Skeletal muscle tissue (tissue), 4 donors: ENCODE data around the gene PRAMEF15. TPM values are rescaled to one million over a fixed set of nuclear protein-coding genes. Genes with fewer than 3 reads are reported as not detected.
"Not testable (repeated sequence)": the region's sequence is repeated elsewhere in the genome, so short reads cannot be mapped to it uniquely, and the experiment has no call there.

Experiments used
- H3K27ac ChIP-seq: one replicate; pipeline ENCODE4 v1.7.0; 2013; ENCODE audit warnings: mild to moderate bottlenecking, low read depth, low read length, inconsistent platforms
- H3K27me3 ChIP-seq, 3 donors: one replicate each; pipeline ENCODE4 v1.7.0; 2013; ENCODE audit warnings: low read length in 3 of 3; ENCODE audit not compliant: control insufficient read depth in 3 of 3, insufficient read depth in 3 of 3
- H3K36me3 ChIP-seq, 3 donors: one replicate each; pipeline ENCODE4 v1.7.0; 2013; ENCODE audit warnings: low read length in 3 of 3; ENCODE audit not compliant: control insufficient read depth in 3 of 3, insufficient read depth in 3 of 3
- H3K4me1 ChIP-seq, 3 donors: one replicate each; pipeline ENCODE4 v1.7.0; 2013; ENCODE audit warnings: low read length in 3 of 3, mild to moderate bottlenecking in 3 of 3; ENCODE audit not compliant: control insufficient read depth in 3 of 3, insufficient read depth in 3 of 3
- H3K4me3 ChIP-seq, 3 donors: one replicate each; pipeline ENCODE4 v1.7.0; 2013; ENCODE audit warnings: low read length in 3 of 3
- H3K9ac ChIP-seq, 3 donors: one replicate each; pipeline ENCODE4 v1.7.0; 2013; ENCODE audit warnings: low read length in 3 of 3, mild to moderate bottlenecking in 3 of 3, moderate library complexity in 2 of 3, low read depth in 1 of 3
- H3K9me3 ChIP-seq, 3 donors: one replicate each; pipeline ENCODE4 v1.7.0; 2013; ENCODE audit warnings: low read length in 3 of 3; ENCODE audit not compliant: control insufficient read depth in 3 of 3
- total RNA-seq: library from RNA; depleted of rRNA; stranded (reverse); fragments of >200 nt; gene quantifications from one replicate; pipeline ENCODE4 v1.2.3, GENCODE V29; 2014
- donor health status: Osteomylitis.

PRAMEF15 gene
- not detected for total RNA-seq

DNA sequence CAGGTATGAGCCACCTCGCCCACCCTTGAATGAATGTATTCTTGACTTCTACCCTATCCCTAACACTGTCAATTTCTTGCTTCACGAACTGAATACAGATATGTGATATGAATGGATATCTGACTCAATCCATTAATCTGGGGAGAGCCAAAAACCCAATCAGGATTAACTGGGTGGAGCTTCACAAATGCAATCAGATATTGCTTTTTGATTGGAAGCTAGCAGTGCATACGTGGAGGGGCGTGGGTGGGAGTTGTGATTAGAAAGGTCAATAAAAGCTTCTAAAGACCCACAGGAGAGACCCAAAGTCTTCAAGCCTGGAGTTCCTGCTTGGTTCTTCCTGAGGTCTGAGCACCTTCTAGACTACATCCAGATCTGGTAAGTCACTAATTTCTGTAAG is at the start of gene PRAMEF15:
Gene PRAMEF15 (plus strand): TSS at position 301 of the 400 bp plus-strand sequence. CDS start 2,827 bp downstream, outside the sequence.
- H3K4me1 ChIP-seq, H3K9me3 ChIP-seq, H3K9ac ChIP-seq, H3K27me3 ChIP-seq, H3K4me3 ChIP-seq, H3K27ac ChIP-seq, H3K36me3 ChIP-seq: not testable (repeated sequence)

DNA sequence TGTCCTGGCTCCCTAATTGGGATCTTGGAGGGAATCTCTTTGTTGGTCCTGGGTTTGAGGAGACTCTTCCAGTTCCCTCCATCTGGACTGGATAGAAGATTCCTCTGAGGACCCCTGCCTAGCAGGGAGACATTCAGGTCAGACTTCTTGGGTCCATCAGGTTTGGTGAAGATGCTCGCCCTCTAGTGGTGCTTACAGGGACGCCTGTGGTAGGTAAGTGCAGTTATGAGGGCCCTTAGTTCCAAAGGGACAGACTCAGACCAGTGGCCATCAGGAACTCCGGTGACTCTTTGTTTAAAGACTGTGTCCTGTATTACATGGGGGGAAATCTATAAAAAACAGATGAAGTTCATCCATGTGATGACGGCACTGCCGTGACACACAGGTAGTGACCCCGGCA is 38.4 kb upstream of the PRAMEF15 start:
- H3K9ac ChIP-seq, H3K4me1 ChIP-seq, H3K36me3 ChIP-seq, H3K27me3 ChIP-seq, H3K4me3 ChIP-seq, H3K27ac ChIP-seq, H3K9me3 ChIP-seq: not testable (repeated sequence)

DNA sequence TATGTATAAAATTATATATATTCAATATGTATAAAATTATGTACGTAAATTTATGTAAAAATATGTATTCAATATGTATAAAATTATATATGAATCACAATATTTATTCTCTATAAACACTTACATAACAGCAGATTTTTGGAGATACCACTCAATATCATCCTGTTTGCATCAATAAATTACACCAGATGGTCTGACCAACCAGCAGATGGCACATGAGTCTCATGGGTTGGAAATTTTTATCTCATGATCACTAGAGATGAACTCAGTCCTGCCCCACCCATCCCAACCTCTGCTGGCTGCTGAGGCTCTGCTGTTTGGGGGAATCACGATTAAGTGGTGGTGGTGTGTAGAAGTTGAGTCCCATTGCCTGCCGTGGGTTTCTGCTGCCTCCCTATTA is 35.8 kb upstream of the PRAMEF15 start:
- not testable (repeated sequence) for H3K9me3 ChIP-seq, H3K27me3 ChIP-seq, H3K9ac ChIP-seq, H3K4me3 ChIP-seq, H3K36me3 ChIP-seq, H3K4me1 ChIP-seq, H3K27ac ChIP-seq

DNA sequence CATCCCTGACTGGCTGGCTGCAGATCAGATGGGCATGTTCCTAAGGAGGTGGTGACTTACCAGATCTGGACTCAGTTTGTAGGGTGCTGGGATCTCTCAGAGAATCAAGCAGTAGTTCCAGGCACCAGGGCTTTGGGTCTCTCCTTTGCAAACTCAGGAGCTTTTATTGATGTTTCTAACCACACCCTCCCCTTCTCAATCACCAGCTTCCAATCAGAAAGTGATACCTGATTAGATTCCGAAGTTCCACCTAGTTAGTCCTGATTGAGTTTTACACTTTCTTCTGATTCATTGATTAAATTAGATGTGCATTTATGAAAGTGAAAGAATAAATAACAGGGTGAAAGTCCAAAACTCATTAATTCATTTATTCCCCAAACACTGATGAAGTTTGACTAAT is 30.3 kb upstream of the PRAMEF15 start, which contains the start of gene PRAMEF8:
Gene PRAMEF8 (minus strand): TSS at position 101 of the 400 bp plus-strand sequence. CDS start 1,046 bp downstream, outside the sequence.
- H3K27me3 ChIP-seq, H3K9me3 ChIP-seq, H3K9ac ChIP-seq, H3K4me3 ChIP-seq, H3K4me1 ChIP-seq, H3K27ac ChIP-seq, H3K36me3 ChIP-seq: not testable (repeated sequence)

DNA sequence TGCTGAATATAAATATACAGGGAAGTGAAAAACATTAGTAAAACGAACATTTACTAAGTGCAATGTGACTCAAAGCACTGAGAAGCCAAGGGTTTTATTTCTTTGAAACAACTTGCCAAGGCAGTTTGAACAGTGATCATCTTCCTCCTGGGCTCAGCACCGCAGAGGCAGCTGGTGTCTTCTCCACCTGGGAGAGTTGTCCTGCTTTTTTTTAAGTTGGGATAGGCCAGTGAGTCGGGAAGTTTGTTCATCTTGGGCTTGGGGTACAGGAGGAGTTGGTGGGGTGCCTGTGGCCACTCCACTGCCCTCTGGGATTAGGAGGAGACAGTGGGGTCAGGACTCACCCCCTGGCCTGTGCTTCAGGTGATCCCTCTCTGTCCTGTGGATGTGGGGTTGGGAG is 26.4 kb upstream of the PRAMEF15 start:
- not testable (repeated sequence) for H3K27me3 ChIP-seq, H3K9me3 ChIP-seq, H3K4me1 ChIP-seq, H3K27ac ChIP-seq, H3K36me3 ChIP-seq, H3K9ac ChIP-seq, H3K4me3 ChIP-seq

DNA sequence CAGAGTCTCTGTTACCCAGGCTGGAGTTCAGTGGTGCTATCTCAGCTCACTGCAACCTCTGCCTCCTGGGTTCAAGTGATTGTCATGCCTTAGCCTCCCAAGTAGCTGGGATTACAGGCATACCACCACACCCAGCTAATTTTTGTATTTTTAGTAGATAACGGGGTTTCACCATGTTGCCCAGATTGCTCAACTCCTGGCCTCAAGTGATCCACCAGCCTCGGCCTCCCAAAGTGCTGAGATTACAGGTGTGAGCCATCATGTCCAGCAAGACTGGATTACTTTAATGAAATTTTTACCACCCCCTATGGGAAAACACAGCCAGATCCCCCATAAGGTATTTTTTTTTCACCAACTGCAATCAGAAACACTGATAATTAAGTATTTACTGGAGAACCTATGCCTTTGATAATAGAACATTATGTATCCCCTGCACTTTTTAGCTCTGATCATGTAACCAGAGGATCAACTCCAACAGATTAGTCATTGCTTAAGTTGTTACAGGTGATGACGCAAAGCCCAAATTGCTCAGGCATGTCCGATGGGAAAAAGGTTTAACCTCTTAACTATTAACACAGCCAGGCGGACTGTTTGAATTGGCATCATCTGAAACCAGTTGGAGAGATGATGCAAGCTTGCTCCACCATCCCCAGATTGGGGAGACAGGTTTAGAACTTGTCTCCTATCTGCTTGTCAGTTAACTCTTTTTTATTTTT is 18.0 kb upstream of the PRAMEF15 start:
- not testable (repeated sequence) for H3K9me3 ChIP-seq, H3K9ac ChIP-seq, H3K4me1 ChIP-seq, H3K36me3 ChIP-seq, H3K27ac ChIP-seq, H3K27me3 ChIP-seq, H3K4me3 ChIP-seq

DNA sequence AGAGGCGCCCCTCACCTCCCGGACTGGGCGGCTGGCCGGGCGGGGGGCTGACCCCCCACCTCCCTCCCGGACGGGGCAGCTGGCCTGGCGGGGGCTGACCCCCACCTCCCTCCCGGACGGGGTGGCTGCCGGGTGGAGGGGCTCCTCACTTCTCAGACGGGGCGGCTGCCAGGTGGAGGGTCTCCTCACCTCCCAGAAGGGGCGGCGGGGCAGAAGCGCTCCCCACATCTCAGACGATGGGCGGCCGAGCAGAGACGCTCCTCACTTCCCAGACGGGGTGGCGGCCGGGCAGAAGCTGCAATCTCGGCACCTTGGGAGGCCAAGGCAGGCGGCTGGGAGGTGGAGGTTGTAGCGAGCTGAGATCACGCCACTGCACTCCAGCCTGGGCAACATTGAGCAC is 16.7 kb upstream of the PRAMEF15 start:
- H3K4me3 ChIP-seq, H3K36me3 ChIP-seq, H3K4me1 ChIP-seq, H3K9me3 ChIP-seq, H3K9ac ChIP-seq, H3K27me3 ChIP-seq, H3K27ac ChIP-seq: not testable (repeated sequence)

DNA sequence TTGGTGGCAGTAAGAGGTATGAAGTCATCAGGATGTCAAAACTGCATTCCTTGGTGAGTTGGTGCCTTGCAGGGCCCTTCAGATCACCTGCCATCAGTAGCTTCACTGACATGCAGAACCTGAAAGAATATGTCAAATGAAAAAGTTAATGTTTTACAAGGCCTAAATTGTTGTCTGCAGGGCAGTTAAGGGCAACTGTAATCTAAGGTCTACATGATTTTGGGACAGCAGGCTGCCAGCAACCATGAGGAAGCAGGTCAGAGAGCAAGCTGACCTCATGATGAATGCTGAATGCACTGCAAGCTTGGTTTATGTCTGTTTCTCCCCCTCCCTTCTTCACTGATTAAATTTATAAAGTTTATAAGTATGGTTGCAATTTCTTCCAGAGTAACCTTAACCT is 13.2 kb upstream of the PRAMEF15 start:
- not testable (repeated sequence) for H3K4me3 ChIP-seq, H3K9ac ChIP-seq, H3K27me3 ChIP-seq, H3K9me3 ChIP-seq, H3K4me1 ChIP-seq, H3K27ac ChIP-seq, H3K36me3 ChIP-seq

DNA sequence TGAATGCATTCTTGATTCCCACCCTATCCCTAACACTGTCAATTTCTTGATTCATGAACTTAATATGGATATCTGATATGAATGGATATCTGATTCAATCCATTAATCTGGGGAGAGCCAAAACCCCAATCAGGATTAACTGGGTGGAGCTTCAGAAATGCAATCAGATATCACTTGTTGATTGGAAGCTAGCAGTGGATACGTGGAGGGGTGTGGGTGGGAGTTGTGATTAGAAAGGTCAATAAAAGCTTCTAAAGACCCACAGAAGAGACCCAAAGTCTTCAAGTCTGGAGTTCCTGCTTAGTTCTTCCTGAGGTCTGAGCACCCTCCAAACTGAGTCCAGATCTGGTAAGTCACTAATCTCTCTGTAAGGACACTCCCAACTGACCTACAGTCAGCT is 12.1 kb upstream of the PRAMEF15 start, which contains the start of gene PRAMEF33:
Gene PRAMEF33 (plus strand): TSS at position 301 of the 400 bp plus-strand sequence. CDS start 2,416 bp downstream, outside the sequence.
- not testable (repeated sequence) for H3K27me3 ChIP-seq, H3K9me3 ChIP-seq, H3K4me3 ChIP-seq, H3K4me1 ChIP-seq, H3K9ac ChIP-seq, H3K36me3 ChIP-seq, H3K27ac ChIP-seq

DNA sequence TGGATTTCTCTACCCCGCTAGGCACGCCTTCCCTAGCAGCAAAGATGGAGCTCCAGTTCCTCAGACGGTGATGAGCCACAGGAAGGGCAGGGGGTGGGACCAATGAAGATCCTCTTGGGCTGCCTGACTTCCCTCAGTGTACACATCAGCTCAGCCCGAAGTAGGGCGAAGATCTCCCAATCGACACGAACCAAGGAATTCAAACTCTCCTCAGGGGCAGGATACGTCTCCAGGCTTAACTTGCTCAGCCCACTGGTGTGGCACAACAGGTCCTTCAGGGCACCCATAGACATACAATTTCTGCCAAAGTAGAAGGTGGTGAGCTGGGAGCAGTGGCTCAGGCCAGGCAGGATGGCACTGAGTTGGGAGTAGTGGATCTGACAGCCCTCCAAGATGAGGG is 27.1 kb downstream of the PRAMEF15 start:
- H3K9me3 ChIP-seq, H3K9ac ChIP-seq, H3K27ac ChIP-seq, H3K27me3 ChIP-seq, H3K36me3 ChIP-seq, H3K4me1 ChIP-seq, H3K4me3 ChIP-seq: not testable (repeated sequence)
